Midbrain (tissue), 1 donor: ENCODE results near the gene KIF3A.
"Not testable (repeated sequence)": the region's sequence is repeated elsewhere in the genome, so short reads cannot be mapped to it uniquely, and the experiment has no call there.

Experiments
- DNase-seq: peaks from one replicate; lab custom pipeline; 2025; lab: John Stamatoyannopoulos, UW

Gene KIF3A

GRCh38 chr5:132718544-132719312, 18.6 kb downstream of the KIF3A start:
- no peak for DNase-seq

DNA sequence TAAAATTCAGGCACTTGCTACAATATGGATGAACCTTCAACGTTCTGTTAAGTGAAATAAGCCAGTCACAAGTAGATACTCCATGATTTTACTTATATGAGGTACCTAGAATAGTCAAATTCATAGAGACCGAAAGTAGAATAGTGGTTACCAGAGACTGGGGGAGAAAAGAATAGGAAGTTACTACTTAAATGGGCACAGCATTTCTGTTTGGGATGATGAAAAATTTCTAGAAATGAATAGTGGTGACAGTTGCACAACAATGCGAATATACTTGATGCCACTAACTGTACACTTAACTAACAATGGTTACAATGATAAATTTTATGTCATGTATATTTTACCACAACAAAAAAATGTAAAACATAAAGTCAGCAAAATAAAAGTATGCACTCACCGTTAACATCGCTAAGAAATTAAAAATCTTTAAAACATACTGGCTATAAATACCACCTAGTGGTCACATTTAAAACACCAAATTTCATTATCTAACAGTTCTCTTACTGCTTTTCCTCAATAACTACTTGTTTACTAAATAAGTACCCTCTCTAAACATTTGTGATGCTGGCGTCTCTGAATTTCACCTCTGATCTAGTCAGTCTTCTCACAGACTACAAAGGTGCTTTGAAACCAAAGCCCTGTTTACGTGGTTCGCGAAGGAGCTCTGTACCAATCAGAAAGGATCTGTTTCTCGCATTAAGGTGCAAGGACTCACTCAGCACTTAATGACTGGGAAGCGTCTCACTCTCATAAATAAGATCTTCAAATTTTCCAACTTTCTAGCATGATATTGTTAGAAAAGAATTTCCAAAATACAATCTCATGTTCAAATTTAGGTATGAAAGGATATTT, 22.7 kb downstream of the KIF3A start:
- no peak for DNase-seq

GRCh38 chr5:132708645-132709044, 28.7 kb downstream of the KIF3A start:
- no peak for DNase-seq

GRCh38 chr5:132704875-132705274, 32.5 kb downstream of the KIF3A start:
- no peak for DNase-seq

GRCh38 chr5:132695956-132696355, 41.4 kb downstream of the KIF3A start:
- DNase-seq = no peak

GRCh38 chr5:132692632-132692967, 44.7 kb downstream of the KIF3A start:
- DNase-seq = no peak

- DNase-seq = not testable (repeated sequence)
These were observed 45.4 kb downstream of the KIF3A start for GRCh38 chr5:132691755-132692631.

GRCh38 chr5:132690156-132690555, 47.2 kb downstream of the KIF3A start:
- DNase-seq = no peak

DNA sequence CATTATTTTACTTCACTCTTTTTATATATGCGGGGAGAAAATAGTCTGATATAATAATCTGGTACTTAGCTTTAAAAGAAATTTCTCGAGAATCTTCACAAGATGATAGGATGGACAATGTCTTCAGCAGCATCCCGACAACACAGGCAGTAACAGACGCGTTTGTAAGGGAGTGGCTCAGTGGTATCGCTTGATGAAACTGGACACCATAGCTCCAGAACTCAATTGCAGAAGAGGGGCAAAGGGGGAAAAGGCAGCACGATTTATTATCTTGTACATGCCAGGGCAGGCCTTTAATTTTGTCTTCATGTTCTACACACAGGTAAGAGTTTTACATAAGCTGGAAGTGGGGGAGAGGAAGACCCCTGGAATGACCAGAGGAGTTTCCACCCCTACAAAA, 47.8 kb downstream of the KIF3A start:
- no peak for DNase-seq

DNA sequence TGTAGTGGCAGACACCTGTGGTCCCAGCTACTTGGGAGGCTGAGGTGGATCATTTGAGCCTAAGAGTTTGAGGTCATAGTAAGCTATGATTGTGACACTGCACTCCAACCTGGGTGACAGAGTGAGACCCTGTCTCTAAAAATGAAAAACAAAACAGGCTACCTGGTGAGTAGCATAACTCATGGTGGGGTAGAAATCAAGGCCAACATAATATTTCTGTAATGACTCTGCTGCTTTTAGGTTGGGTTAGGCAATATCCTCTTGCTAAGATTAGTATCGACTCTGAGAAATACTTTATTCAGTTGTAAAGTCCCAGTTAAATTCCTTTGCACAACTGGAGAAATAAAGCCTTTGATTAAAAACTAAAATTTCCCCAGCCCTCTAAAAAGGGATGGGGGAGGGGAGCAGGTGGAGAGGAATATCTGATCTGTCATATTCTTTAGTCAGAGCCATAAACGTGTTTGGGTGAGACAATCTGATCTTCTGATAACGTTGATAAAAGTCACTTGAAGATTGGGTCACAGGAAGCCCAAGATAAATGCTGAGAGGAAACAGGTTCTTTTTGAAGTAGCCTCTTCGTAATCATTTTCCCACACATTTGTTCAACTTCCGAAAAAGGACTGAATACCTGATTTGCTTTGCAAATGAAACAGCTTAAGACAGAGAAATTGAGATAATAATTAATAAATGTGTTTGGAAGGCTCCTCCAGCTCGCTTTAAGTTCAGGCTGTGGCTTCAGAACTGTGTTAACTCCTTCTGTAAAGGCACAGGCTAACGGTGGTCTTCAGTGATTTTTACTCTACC, 48.6 kb downstream of the KIF3A start:
- no peak for DNase-seq

- DNase-seq = no peak
These were observed 49.4 kb downstream of the KIF3A start for GRCh38 chr5:132687995-132688394.

DNA sequence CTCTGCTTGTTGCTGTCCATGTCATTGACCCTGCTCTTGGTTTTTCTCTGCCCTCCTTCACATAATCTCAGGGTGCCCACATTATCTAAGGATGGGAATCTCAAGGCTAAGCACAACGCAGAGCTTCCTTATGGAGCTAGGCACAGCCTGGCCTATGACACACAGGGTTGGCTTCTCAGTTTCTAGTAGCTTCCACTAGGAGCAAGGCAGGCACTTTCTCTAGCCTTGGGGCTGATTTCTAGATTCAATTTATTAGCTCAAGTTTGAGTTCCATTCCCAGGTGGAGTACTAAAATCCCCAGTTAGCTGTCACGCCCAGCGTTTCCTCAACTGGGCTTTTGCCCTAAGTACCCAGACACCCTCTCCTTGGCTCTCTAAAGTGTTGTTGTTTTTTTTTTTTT, 51.2 kb downstream of the KIF3A start:
- DNase-seq = no peak

DNA sequence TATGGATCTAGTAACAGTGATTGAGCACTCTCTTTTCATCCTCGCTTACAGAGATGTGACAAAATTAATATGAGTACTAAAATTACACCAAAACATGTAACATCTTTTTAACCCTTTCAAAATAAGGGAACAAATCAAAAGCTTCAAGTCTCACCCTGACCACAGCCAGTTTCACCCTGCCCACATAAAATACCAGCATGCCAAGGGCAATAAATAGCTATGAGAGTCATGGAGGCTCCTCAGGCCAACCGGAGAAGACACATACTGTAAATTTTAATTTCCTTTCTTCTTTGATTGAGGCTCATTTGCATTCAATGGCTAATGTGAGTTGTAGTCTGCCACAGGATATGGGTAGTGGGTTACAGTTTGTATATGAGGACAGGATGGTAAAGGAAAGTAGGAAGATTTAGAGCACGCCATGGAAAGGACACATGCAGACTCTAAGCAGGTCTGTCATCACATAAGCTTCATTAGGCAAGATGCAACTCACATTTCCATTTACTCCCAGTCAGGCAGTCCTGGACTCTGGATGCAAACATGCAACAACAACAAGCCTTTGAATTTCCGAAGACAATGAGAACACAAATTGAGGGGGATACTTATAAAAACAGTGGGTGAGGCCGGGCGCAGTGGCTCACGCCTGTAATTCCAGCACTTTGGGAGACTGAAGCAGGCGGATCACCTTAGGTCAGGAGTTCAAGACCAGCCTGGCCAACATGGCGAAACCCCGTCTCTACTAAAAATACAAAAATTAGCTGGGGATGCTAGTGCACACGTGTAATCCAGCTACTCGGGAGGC, 52.2 kb downstream of the KIF3A start:
- no peak for DNase-seq

DNA sequence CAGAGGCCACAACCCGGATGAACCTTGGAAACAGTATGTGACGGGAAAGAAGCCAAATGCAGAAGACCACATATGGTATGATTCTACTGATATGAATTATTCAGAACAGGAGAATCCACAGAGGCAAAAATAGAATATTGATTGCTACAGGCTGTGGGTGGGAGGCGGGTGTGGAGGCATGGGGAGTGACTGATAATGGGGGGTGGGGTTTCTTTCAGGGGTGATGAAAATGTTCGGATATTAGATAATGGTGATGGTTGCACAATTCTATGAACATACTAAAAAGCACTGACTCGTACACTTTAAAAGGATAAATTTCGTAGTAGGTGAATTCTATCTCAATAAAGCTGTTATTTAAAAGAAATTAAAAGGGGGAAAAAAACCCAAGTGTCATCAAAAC, 52.9 kb downstream of the KIF3A start:
- no peak for DNase-seq

DNA sequence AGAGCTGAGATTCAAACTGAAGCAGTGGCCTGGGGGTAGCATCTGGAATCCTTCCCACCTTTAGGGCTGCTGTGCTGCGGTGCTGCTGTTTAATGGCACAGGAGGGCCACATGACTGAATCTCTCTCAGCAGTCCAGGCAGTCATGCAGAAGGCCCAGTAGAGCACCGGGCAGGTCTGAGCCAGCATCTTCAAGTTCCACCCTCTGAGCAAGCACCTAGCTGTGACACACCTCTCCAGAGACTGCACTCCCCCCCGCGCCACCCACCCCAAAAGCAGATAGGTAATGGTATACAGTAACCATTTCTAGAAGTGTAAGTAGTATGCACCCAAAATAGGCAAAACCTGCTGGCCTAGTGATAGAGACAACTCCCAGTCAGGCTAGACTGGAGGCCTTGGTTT, 55.4 kb downstream of the KIF3A start:
- DNase-seq = no peak

GRCh38 chr5:132681476-132681831, 55.9 kb downstream of the KIF3A start:
- DNase-seq = no peak

DNA sequence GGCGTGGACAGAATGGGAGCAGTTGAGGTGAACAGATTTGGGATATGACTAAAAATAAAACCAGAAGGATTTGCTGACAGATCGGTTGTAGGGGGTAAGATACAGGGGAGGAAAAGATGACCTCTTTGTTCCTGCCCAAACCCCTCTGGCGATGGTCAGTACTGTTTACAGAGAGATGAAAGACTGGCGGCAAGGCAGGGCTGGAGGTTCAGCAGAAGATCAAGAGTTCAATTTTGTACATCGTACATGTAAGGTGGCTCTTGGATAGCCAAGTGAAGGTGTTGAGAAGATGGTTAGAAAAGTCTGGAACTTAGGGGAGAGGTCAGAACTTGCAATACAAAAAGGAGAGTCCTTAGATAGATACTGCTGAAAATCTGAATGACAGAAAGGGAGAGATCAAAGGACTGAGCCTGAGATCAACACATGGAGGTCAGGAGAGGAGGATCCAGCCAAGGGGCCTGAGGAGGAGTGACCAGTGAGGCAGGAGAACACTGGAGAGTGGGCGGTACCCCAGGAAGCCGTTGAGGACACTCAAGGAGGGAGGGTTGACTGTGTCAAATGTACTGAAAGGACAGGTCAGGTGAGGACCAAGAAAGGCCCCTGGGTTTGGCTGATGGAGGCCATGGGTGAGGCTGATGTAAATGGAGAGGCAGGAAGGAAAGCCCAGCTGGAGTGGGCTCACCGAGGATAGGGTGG, 56.4 kb downstream of the KIF3A start:
- no peak for DNase-seq

- no peak for DNase-seq
These were observed 57.5 kb downstream of the KIF3A start for GRCh38 chr5:132679717-132680380.

DNA sequence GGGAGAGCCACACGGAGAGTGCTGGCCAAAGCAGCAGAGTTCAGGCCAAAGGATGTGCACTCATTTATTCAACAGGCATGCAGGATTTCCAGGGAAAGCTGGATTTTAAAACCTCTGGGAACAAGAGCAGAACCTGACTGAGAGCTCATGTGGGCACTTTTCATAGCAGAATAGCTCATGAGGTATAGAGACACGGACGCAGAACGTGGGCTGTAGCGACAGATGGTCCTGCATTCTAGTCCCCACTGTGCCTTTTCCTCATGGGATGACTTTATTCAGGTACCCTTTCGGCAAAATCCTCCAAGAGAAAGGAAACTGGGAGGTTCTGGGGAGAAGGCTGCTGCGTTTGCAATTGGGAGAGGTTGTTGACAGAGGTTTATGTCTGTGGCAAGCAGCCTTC, 58.2 kb downstream of the KIF3A start:
- no peak for DNase-seq

DNA sequence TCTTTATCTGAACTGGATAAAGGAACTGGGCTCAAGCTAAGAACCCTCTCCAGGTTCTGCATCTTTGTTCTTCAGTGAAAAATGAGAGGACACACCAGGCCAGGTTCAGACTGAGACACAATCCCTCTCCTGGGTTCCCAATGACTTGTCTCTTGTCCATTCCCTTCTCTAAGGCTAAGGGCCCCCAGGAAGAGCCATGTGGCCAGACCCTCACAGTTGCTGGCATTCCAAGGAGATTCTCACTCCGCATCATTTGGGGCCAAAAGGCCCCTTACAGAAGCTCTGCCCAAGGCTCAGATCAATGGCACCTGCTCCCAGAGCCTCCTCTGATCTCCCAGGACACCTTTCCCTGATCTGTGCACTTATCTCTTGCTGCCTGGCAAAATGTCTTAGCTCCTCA, 58.6 kb downstream of the KIF3A start:
- DNase-seq = no peak
